Effector CD8-positive, alpha-beta T cell (primary cell): ENCODE measurements around the gene MRAS.

Experiments
- DNase-seq: peaks from one replicate; lab custom pipeline; 2025; lab: John Stamatoyannopoulos, UW
- total RNA-seq, 4 experiments: gene quantifications; one replicate each; lab custom pipeline; 2026; lab: John Stamatoyannopoulos, UW

The MRAS gene
- total RNA-seq, result 0 to 0.36 (median 0.04) reads per million in 4 experiments

DNA sequence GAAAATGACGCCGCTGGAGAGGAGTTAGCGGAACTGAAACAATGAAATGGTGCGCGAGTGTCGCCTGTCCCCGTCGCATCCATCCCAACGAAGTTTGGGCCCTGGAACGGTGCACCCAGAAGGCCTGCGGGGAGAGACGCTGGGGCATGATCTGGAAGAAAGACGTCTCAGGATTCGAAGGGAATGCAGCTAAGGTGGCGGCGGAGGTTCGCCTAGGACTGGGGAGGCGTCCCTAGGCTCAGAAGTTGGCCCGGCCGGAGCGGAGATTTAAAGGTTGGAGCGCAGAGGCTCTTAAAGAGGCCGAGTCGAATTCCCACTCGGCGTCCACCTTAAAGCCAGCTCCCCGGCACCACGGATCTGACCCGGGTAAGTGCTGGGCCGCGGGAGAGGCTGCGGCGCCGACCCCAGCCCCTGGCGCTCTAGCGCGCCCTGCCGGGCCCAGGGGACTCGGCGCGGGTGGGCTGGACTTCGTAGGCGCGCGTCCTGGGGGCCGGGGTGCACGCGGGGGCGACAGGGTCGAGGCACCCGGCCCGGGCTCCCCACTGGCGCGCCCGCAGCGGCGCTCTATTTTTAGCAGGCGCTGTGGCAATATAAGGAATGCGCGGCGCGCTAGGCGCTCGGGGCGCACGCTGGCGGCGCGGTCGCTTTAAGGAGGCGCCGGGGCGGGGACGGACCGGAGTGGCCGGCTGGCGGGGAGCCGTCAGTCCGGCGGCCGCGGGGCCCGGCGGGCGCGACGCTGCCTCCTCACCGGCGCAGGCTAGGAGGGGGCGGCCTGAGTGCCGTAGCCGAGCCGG, at the start of gene MRAS:
TSS of gene MRAS (plus strand) at position 620 of the 794 bp plus-strand sequence. CDS start 24,305 bp downstream, outside the sequence.
- no peak for DNase-seq

DNA sequence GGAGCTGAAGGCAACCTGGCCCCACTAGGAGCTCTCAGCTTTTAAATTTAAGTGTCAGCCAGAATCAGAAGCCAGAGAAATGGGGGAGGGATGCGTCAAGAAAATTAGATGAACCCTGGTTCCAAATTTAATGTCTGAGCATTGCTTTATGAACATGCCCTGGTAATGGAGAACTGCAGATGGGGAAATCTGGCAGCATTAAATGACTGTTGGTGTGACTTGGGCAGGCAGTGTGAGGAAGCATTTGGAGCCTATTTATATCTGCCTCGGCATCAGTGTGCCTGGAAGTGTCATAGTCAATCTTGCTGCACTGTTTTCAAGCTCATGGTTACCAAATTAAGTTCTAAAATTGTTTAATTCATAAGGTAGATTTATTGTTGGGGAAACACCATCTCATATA, 47.7 kb upstream of the MRAS start:
- DNase-seq, result no peak

GRCh38 chr3:138303474-138303873, 44.9 kb upstream of the MRAS start:
- DNase-seq, result no peak

- no peak for DNase-seq
These were observed 40.5 kb upstream of the MRAS start for GRCh38 chr3:138307899-138308298.

- no peak for DNase-seq
These were observed 39.6 kb upstream of the MRAS start for GRCh38 chr3:138308783-138309182.

DNA sequence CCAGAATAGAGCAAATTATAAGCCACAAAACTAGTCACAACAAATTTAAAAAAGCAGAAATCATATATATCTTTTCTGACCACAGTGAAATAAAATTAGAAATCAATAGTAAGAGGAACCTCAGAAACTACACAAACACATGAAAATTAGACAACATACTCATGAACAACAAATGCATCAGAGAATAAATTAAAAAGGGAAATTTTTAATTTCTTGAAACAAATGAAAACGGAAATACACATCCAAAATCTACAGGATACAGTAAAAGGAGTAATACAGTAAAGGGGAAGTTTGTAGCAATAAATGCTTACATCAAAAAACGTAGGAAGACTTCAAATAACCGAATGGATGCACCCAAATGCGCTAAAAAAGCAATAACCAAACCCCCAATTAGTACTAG, 37.9 kb upstream of the MRAS start:
- no peak for DNase-seq

- DNase-seq, result no peak
These were observed 33.6 kb upstream of the MRAS start for GRCh38 chr3:138314751-138315150.

- DNase-seq, result no peak
These were observed 30.7 kb upstream of the MRAS start for GRCh38 chr3:138317687-138318086.

- no peak for DNase-seq
These were observed 24.4 kb upstream of the MRAS start for GRCh38 chr3:138323971-138324370.

DNA sequence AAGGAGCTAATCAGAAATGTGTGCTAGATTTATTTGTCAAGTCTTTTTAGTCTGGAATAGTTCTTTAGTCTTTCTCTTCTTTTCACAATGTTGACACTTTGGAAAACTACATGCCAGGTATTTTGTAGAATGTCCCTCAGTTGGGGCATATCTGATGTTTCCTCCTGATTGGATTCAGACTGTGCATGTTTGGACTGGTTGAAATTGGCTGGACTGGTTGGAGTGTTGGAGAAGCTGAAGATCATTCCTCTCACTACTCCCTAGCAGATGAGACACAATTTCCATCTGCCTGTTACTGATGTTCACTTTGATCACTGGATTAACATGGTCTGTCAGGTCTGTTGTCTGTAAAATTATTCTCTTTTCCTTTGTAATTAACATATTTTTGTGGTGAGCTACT, 22.4 kb upstream of the MRAS start:
- no peak for DNase-seq

GRCh38 chr3:138326866-138327595, 21.3 kb upstream of the MRAS start:
- no peak for DNase-seq

- DNase-seq, result no peak
These were observed 20.5 kb upstream of the MRAS start for GRCh38 chr3:138327831-138328230.

DNA sequence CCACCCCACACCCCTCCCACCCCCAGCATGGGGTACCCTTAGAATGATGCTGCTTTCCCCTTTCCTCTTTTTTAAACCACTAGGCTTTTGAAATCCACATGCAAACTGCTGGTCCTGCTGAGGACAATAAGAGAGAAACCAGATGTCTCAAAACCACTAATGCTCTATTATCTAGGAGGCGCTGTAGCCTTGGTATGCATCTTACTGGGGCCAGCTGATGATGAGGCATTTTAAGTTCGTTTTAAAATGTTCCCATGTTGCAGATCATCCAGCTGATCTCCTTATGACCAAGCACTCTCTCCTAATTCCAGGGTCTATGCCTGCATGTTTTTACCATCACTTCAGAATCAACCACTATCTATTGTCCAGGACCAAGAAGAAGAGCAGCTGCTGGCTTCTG, 20.0 kb upstream of the MRAS start:
- no peak for DNase-seq

DNA sequence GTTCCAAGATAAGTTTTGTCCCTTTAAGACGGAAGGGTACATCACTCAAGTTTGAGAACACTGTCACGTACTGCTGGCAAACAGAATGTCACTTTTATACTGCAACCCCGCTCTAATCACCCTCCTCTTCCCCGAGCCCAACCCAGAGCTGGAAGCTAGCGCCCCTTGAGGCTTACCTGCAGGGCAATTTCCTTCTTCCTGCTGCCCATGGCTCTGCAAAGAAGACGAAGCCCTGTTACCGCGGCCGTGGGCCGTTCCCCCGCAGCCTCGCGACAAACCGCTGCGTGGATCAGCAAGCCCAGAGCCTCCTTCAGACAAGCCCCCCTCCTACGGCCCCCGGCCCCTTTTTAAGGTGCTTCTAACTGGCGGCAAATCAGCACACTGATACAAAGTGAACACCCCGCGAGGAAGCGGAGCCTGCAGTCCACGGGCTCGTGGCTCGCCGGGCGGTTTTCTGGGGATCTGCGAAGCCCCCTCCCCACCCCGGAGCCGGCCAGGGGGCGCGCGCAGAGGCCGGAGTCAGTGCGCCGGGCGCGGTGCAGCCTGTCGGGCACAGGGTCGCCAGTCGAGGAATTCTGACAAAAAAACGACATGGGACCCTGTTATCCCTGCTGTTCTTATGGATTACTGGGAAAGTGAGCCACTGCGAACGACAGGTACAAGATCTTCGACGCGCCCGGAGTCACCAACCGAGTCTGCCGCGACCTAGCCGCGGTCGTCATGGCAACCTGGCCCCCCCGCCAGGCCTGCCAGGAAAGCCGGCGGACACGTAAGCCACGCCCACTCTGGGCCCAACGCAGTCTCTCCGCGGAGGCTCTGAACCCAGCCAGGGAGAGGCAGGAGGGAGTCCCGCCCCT, 19.0 kb upstream of the MRAS start, which contains the start of gene NME9:
TSS of gene NME9 (minus strand) at position 725 of the 857 bp plus-strand sequence. CDS start at position 209, 516 bp downstream.
- peak; percentile 89 for DNase-seq

DNA sequence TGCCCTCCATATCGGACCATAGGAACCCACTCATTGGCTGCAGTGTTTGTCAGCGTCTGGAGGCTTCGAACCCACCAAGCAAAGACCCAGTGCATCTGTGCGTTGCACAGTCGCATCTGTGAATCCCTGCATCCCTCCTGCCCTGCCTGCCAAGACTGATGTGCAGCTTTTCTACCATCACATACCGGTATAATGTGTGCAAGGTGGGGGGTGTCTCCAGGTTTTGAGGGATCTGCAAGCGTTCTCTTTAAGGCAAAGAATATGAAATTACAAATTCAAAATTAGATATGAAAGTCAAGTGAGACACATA, 18.4 kb upstream of the MRAS start:
- no peak for DNase-seq

DNA sequence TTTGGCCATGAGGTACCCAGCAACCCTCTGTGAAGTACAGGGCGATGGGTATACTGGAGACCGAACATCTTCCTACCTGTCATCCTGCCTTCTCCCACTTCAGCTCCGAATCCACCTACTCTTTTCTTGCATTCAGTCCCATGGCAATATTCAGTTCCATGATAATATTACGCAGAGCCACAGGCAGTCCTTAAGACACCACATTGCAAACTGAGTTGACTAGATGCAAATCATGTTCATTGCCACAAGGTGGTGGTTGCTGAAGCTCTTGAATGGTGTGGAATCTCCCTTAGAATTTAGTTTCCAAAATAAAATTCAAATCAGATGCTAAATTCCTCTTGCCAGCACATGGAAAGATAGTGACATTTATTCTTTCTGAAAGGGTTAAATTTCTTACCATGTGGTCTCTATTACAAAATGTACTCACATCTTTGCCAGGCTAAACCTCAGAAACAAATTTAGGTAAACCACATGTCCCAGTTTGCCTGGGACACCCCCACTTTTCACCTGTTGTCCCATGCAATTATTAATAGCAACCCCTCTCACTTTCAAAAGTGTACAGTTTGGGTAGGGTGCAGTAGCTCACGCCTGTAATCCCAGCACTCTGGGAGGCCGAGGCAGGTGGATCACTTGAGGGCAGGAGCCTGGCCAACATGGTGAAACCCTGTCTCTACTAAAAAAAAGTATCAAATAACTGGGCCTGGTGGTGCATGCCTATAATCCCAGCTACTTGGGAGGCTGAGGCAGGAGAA, 17.1 kb upstream of the MRAS start:
- DNase-seq, result no peak

DNA sequence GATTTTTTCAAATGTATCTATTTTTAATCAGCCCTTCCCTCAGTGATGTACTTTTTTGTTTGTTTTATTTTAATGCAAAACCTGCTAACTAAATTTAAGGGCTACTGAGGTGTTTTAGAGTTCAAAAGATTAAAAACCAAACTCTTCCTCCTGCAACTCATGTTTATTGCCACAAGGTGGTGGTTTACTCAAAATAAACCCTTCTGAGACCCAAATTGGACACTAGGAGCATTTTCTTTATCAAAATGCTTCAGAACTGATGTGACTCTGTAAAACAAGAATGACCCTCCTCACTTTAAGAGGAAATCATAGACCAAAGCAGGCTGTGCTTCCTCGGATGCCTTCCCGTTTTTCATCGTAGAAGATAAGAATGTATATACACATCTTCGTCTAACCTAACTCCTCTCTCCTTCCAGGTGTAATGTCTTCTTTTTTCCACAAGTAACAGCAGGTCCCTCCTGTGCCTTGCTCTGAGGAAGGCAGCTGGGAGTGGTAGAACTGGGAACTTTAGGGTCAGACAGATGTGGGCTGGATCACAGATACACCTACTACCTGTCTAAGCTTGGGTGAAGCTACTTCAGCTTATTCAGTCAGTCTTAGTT, 15.8 kb upstream of the MRAS start:
- no peak for DNase-seq

DNA sequence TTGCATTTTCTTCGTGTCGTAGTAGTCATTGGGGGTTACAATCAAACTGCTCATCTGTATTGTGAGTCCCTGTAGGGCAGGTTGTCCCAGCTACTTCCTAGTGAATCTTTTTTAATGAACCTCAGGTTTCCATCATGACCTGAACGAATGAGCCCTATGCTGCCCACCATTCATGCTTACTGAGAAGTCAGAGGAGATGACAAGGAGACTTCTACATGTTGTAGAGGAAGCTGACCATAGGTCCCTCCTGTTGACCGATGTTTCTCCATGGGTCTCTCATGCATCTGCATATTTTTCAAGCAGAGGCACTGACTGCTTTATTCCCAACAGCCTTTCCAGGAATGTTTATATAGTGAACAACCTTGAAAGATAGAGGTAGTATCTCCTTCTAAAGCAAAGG, 13.8 kb upstream of the MRAS start:
- DNase-seq, result no peak

- DNase-seq, result no peak
These were observed 11.9 kb upstream of the MRAS start for GRCh38 chr3:138336454-138336999.

DNA sequence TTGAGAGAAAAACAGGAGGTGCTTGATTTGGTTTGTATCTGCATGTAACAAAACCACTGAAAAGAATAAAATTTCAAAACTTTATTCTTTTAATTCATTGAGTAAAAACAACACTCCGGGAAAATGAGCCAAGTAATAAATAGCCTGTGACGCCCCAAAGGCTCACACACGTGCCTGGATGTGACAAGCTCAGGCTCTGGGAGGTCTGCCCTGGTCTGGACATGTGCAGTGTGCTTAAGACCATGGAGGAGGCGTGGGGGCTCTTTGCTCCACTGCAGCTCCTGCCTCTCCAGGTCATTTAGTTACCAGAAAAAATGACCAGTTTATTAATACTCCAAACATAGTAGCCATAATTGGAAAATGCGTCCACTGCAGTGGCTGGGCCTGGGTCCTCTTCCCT, 10.1 kb upstream of the MRAS start:
- DNase-seq, result no peak

- no peak for DNase-seq
These were observed 9.6 kb upstream of the MRAS start for GRCh38 chr3:138338811-138339210.
